Embryonic facial prominence (tissue), 1 donor: ENCODE data around the gene ZNF580.
A peak's percentile ranks its signal among the peaks of the same experiment; 100 is the strongest.

Source experiments
- DNase-seq: peaks from one replicate; pipeline ENCODE4 v3.0.0-alpha.2; 2016; ENCODE audit errors: extremely low spot score

ZNF580 gene

GRCh38 chr19:55646889-55647731 is 6.3 kb downstream of the ZNF580 start:
- no peak for DNase-seq

GRCh38 chr19:55647732-55648584 is 7.2 kb downstream of the ZNF580 start, which contains the start of gene CCDC106:
Gene CCDC106, plus strand, starts transcription at chr19:55648212. Its CDS starts 835 bp downstream, at chr19:55649047.
- peak; percentile 47 for DNase-seq

GRCh38 chr19:55648585-55649267 is 7.9 kb downstream of the ZNF580 start:
- no peak for DNase-seq

- DNase-seq: no peak
These were observed 8.7 kb downstream of the ZNF580 start for GRCh38 chr19:55649268-55650125.

- DNase-seq: no peak
These were observed 9.3 kb downstream of the ZNF580 start for GRCh38 chr19:55650126-55650557.

- DNase-seq: no peak
These were observed 9.9 kb downstream of the ZNF580 start for GRCh38 chr19:55650602-55651230.

- no peak for DNase-seq
These were observed 10.4 kb downstream of the ZNF580 start for GRCh38 chr19:55651236-55651635.

GRCh38 chr19:55652311-55653128 is 11.7 kb downstream of the ZNF580 start:
- DNase-seq: no peak

GRCh38 chr19:55653651-55654322 is 13.0 kb downstream of the ZNF580 start:
- DNase-seq: peak; percentile 97

GRCh38 chr19:55654323-55654867 is 13.6 kb downstream of the ZNF580 start:
- DNase-seq: peak; percentile 100

- peak; percentile 90 for DNase-seq
These were observed 14.3 kb downstream of the ZNF580 start, which contains the start of gene U2AF2 for GRCh38 chr19:55654868-55655647. Gene U2AF2, plus strand, starts transcription at chr19:55655035. Its CDS starts 70 bp downstream, at chr19:55655105.

- DNase-seq: no peak
These were observed 14.8 kb downstream of the ZNF580 start for GRCh38 chr19:55655648-55656040.

GRCh38 chr19:55656552-55656951 is 15.8 kb downstream of the ZNF580 start:
- no peak for DNase-seq

- DNase-seq: no peak
These were observed 16.4 kb downstream of the ZNF580 start for GRCh38 chr19:55656988-55657747.

GRCh38 chr19:55658846-55659459 is 18.2 kb downstream of the ZNF580 start:
- no peak for DNase-seq

GRCh38 chr19:55659822-55660221 is 19.0 kb downstream of the ZNF580 start:
- DNase-seq: no peak

- DNase-seq: no peak
These were observed 19.6 kb downstream of the ZNF580 start for GRCh38 chr19:55660404-55660803.
